Measurements from ENCODE around the gene UBE2D2.
A peak's percentile ranks its signal among the peaks of the same experiment; 100 is the strongest.
"Not testable (repeated sequence)": the region's sequence is repeated elsewhere in the genome, so short reads cannot be mapped to it uniquely, and the experiment has no call there.

UBE2D2 gene

GRCh38 chr5:139525586-139526308, 35.4 kb upstream of the UBE2D2 start:
- not testable (repeated sequence) for H3K27me3 ChIP-seq (replicated peaks; ENCODE audit: control insufficient read depth, insufficient read depth, low read length); H3K4me3 ChIP-seq (ENCODE audit: low read length); H3K36me3 ChIP-seq (ENCODE audit: control insufficient read depth, insufficient read depth, low read length, severe bottlenecking); H3K4me1 ChIP-seq (ENCODE audit: control insufficient read depth, insufficient read depth, low read length); DNase-seq (ENCODE audit: low read depth); H3K9me3 ChIP-seq (ENCODE audit: control insufficient read depth, low read length); H3K9ac ChIP-seq (ENCODE audit: low read length)

GRCh38 chr5:139526309-139527089, 34.6 kb upstream of the UBE2D2 start:
- H3K9me3 ChIP-seq (ENCODE audit: control insufficient read depth, low read length); DNase-seq (ENCODE audit: low read depth); H3K4me1 ChIP-seq (ENCODE audit: control insufficient read depth, insufficient read depth, low read length); H3K27me3 ChIP-seq (replicated peaks; ENCODE audit: control insufficient read depth, insufficient read depth, low read length); H3K36me3 ChIP-seq (ENCODE audit: control insufficient read depth, insufficient read depth, low read length, severe bottlenecking); H3K4me3 ChIP-seq (ENCODE audit: low read length); H3K9ac ChIP-seq (ENCODE audit: low read length): not testable (repeated sequence)

- H3K9ac ChIP-seq (ENCODE audit: low read length); H3K4me3 ChIP-seq (ENCODE audit: low read length); H3K36me3 ChIP-seq (ENCODE audit: control insufficient read depth, insufficient read depth, low read length, severe bottlenecking); H3K27me3 ChIP-seq (replicated peaks; ENCODE audit: control insufficient read depth, insufficient read depth, low read length); H3K9me3 ChIP-seq (ENCODE audit: control insufficient read depth, low read length); H3K4me1 ChIP-seq (ENCODE audit: control insufficient read depth, insufficient read depth, low read length); DNase-seq (ENCODE audit: low read depth): not testable (repeated sequence)
Observed at GRCh38 chr5:139527090-139527470, 34.1 kb upstream of the UBE2D2 start.

GRCh38 chr5:139527896-139528467, 33.2 kb upstream of the UBE2D2 start:
- H3K4me1 ChIP-seq (ENCODE audit: control insufficient read depth, insufficient read depth, low read length); H3K36me3 ChIP-seq (ENCODE audit: control insufficient read depth, insufficient read depth, low read length, severe bottlenecking); H3K27me3 ChIP-seq (replicated peaks; ENCODE audit: control insufficient read depth, insufficient read depth, low read length); DNase-seq (ENCODE audit: low read depth); H3K4me3 ChIP-seq (ENCODE audit: low read length); H3K9ac ChIP-seq (ENCODE audit: low read length); H3K9me3 ChIP-seq (ENCODE audit: control insufficient read depth, low read length): not testable (repeated sequence)

- H3K9me3 ChIP-seq (ENCODE audit: control insufficient read depth, low read length); H3K27me3 ChIP-seq (replicated peaks; ENCODE audit: control insufficient read depth, insufficient read depth, low read length); DNase-seq (ENCODE audit: low read depth); H3K4me3 ChIP-seq (ENCODE audit: low read length); H3K4me1 ChIP-seq (ENCODE audit: control insufficient read depth, insufficient read depth, low read length); H3K9ac ChIP-seq (ENCODE audit: low read length); H3K36me3 ChIP-seq (ENCODE audit: control insufficient read depth, insufficient read depth, low read length, severe bottlenecking): not testable (repeated sequence)
Observed at GRCh38 chr5:139528695-139529094, 32.4 kb upstream of the UBE2D2 start.

GRCh38 chr5:139530079-139530478, 31.1 kb upstream of the UBE2D2 start:
- not testable (repeated sequence) for H3K4me1 ChIP-seq (ENCODE audit: control insufficient read depth, insufficient read depth, low read length)

GRCh38 chr5:139531772-139532169, 29.4 kb upstream of the UBE2D2 start:
- H3K4me1 ChIP-seq (ENCODE audit: control insufficient read depth, insufficient read depth, low read length): no peaks in the 10 kb centered on the region
- no peaks in the 10 kb centered on the region for H3K9me3 ChIP-seq (ENCODE audit: control insufficient read depth, low read length)
- H3K27me3 ChIP-seq (replicated peaks; ENCODE audit: control insufficient read depth, insufficient read depth, low read length): no peaks in the 10 kb centered on the region
- H3K36me3 ChIP-seq (ENCODE audit: control insufficient read depth, insufficient read depth, low read length, severe bottlenecking): no peaks in the 10 kb centered on the region
- no peak overlapping the region for H3K9ac ChIP-seq (ENCODE audit: low read length)
- no peak for DNase-seq (ENCODE audit: low read depth)
- H3K4me3 ChIP-seq (ENCODE audit: low read length): no peak overlapping the region

More at GRCh38 chr5:139530079-139530478, 31.1 kb upstream of the UBE2D2 start:
- H3K9me3 ChIP-seq (ENCODE audit: control insufficient read depth, low read length); H3K9ac ChIP-seq (ENCODE audit: low read length); H3K36me3 ChIP-seq (ENCODE audit: control insufficient read depth, insufficient read depth, low read length, severe bottlenecking); DNase-seq (ENCODE audit: low read depth); H3K27me3 ChIP-seq (replicated peaks; ENCODE audit: control insufficient read depth, insufficient read depth, low read length); H3K4me3 ChIP-seq (ENCODE audit: low read length): not testable (repeated sequence)

GRCh38 chr5:139543423-139543991, 17.6 kb upstream of the UBE2D2 start:
- no peaks in the 10 kb centered on the region for H3K27me3 ChIP-seq (replicated peaks; ENCODE audit: control insufficient read depth, insufficient read depth, low read length)
- peak overlapping the region; percentile 28 for H3K9ac ChIP-seq (ENCODE audit: low read length)
- no peak for DNase-seq (ENCODE audit: low read depth)
- H3K36me3 ChIP-seq (ENCODE audit: control insufficient read depth, insufficient read depth, low read length, severe bottlenecking): no peaks in the 10 kb centered on the region
- H3K9me3 ChIP-seq (ENCODE audit: control insufficient read depth, low read length): no peaks in the 10 kb centered on the region
- no peaks in the 10 kb centered on the region for H3K4me1 ChIP-seq (ENCODE audit: control insufficient read depth, insufficient read depth, low read length)
- H3K4me3 ChIP-seq (ENCODE audit: low read length): peak overlapping the region; percentile 48

- not testable (repeated sequence) for H3K4me1 ChIP-seq (ENCODE audit: control insufficient read depth, insufficient read depth, low read length); H3K36me3 ChIP-seq (ENCODE audit: control insufficient read depth, insufficient read depth, low read length, severe bottlenecking); H3K4me3 ChIP-seq (ENCODE audit: low read length); H3K27me3 ChIP-seq (replicated peaks; ENCODE audit: control insufficient read depth, insufficient read depth, low read length); DNase-seq (ENCODE audit: low read depth); H3K9ac ChIP-seq (ENCODE audit: low read length); H3K9me3 ChIP-seq (ENCODE audit: control insufficient read depth, low read length)
Observed at GRCh38 chr5:139546593-139546992, 14.5 kb upstream of the UBE2D2 start.

GRCh38 chr5:139549162-139549894, 11.8 kb upstream of the UBE2D2 start:
- DNase-seq (ENCODE audit: low read depth): no peak
- H3K9ac ChIP-seq (ENCODE audit: low read length): no peak overlapping the region
- H3K4me3 ChIP-seq (ENCODE audit: low read length): no peak overlapping the region
- H3K27me3 ChIP-seq (replicated peaks; ENCODE audit: control insufficient read depth, insufficient read depth, low read length): no peaks in the 10 kb centered on the region
- peaks cover 4% of the 10 kb centered on the region for H3K9me3 ChIP-seq (ENCODE audit: control insufficient read depth, low read length)
- H3K36me3 ChIP-seq (ENCODE audit: control insufficient read depth, insufficient read depth, low read length, severe bottlenecking): no peaks in the 10 kb centered on the region
- no peaks in the 10 kb centered on the region for H3K4me1 ChIP-seq (ENCODE audit: control insufficient read depth, insufficient read depth, low read length)
